ENCODE measurements around the gene ORC3.
A peak's percentile ranks its signal among the peaks of the same experiment; 100 is the strongest.
"Not testable (repeated sequence)": the region's sequence is repeated elsewhere in the genome, so short reads cannot be mapped to it uniquely, and the experiment has no call there.

Gene ORC3

GRCh38 chr6:87699576-87699975, 109.6 kb downstream of the ORC3 start:
- DNase-seq: no peak

- DNase-seq: peak; percentile 4
Observed at GRCh38 chr6:87700397-87701343, 110.7 kb downstream of the ORC3 start.

GRCh38 chr6:87701344-87701675, 111.4 kb downstream of the ORC3 start:
- no peak for DNase-seq

GRCh38 chr6:87701676-87702588, 112.0 kb downstream of the ORC3 start, which contains the start of gene AKIRIN2:
AKIRIN2 (minus strand) TSS chr6:87702233; CDS start chr6:87701684, 549 bp downstream.
- peak; percentile 93 for DNase-seq

GRCh38 chr6:87702589-87702945, 112.6 kb downstream of the ORC3 start:
- no peak for DNase-seq

- not testable (repeated sequence) for DNase-seq
Observed at GRCh38 chr6:87703039-87703438, 113.1 kb downstream of the ORC3 start.

GRCh38 chr6:87705070-87705691, 115.2 kb downstream of the ORC3 start:
- no peak for DNase-seq

GRCh38 chr6:87706187-87706966, 116.4 kb downstream of the ORC3 start:
- no peak for DNase-seq

- DNase-seq: not testable (repeated sequence)
Observed at GRCh38 chr6:87708581-87709427, 118.9 kb downstream of the ORC3 start.

- no peak for DNase-seq
Observed at GRCh38 chr6:87710090-87710489, 120.2 kb downstream of the ORC3 start.

GRCh38 chr6:87712713-87713112, 122.8 kb downstream of the ORC3 start:
- not testable (repeated sequence) for DNase-seq

GRCh38 chr6:87714093-87714842, 124.3 kb downstream of the ORC3 start:
- DNase-seq: no peak

Data from NCI-H1092 (cell line).